HG03280 (cell line): ENCODE data around the gene PBRM1.
"Not testable (repeated sequence)": the region's sequence is repeated elsewhere in the genome, so short reads cannot be mapped to it uniquely, and the experiment has no call there.

Experiments used
- ATAC-seq: cut with Tn5 transposase; IDR thresholded peaks from one replicate; pipeline ENCODE4 v1.9.1; 2021; ENCODE audit warnings: mild to moderate bottlenecking, moderate library complexity; ENCODE audit not compliant: unreplicated experiment

PBRM1 gene

GRCh38 chr3:52527039-52527731, 158.5 kb downstream of the PBRM1 start:
- ATAC-seq = no peak

GRCh38 chr3:52526671-52527038, 159.1 kb downstream of the PBRM1 start:
- not testable (repeated sequence) for ATAC-seq

GRCh38 chr3:52525680-52526561, 159.8 kb downstream of the PBRM1 start:
- ATAC-seq = no peak

- no peak for ATAC-seq
Observed at GRCh38 chr3:52524752-52525679, 160.7 kb downstream of the PBRM1 start.

- ATAC-seq = no peak
Observed at GRCh38 chr3:52524258-52524751, 161.4 kb downstream of the PBRM1 start.

- no peak for ATAC-seq
Observed at GRCh38 chr3:52523386-52524257, 162.1 kb downstream of the PBRM1 start.

GRCh38 chr3:52522651-52523251, 163.0 kb downstream of the PBRM1 start:
- ATAC-seq = no peak

GRCh38 chr3:52521881-52522650, 163.6 kb downstream of the PBRM1 start:
- no peak for ATAC-seq

GRCh38 chr3:52521488-52521824, 164.3 kb downstream of the PBRM1 start:
- ATAC-seq = no peak

GRCh38 chr3:52520716-52521487, 164.8 kb downstream of the PBRM1 start:
- no peak for ATAC-seq

GRCh38 chr3:52520141-52520667, 165.5 kb downstream of the PBRM1 start:
- no peak for ATAC-seq

GRCh38 chr3:52519445-52520140, 166.1 kb downstream of the PBRM1 start:
- ATAC-seq = no peak

GRCh38 chr3:52518723-52519444, 166.8 kb downstream of the PBRM1 start:
- ATAC-seq = no peak

GRCh38 chr3:52517796-52518722, 167.7 kb downstream of the PBRM1 start:
- no peak for ATAC-seq

- ATAC-seq = no peak
Observed at GRCh38 chr3:52516509-52517195, 169.1 kb downstream of the PBRM1 start.
